MCF 10A (cell line): Measurements from ENCODE around the gene GULP1. TPM values are rescaled to one million over a fixed set of nuclear protein-coding genes. Genes with fewer than 3 reads are reported as not detected.

ENCODE experiments used
- BruUV-seq: library from RNA; stranded (reverse); fragments of 400-500 nt; replicated peaks from 2 replicates; lab custom pipeline; 2021; lab: Mats Ljungman, UMichigan
- CTCF ChIA-PET: fragments of 300-600 bp; sonication (Branson Sonifier 250); formaldehyde crosslinking; extraction: SDS; loops from one replicate; lab custom pipeline; 2021; ENCODE audit warnings: antibody characterized with exemption, inconsistent platforms; lab: Yijun Ruan, JAX
- POLR2A ChIA-PET: fragments of 300-600, 350-650 bp; sonication (Branson Sonifier 250); formaldehyde crosslinking; extraction: SDS; loops from one replicate; lab custom pipeline; 2020; ENCODE audit warnings: antibody characterized with exemption, inconsistent platforms; lab: Yijun Ruan, JAX
- DNase-seq: peaks from one replicate; pipeline ENCODE4 v3.0.0-alpha.2; 2018; ENCODE audit not compliant: unreplicated experiment
- H3K27ac Mint-ChIP-seq: one replicate; pipeline ENCODE4 v1.8.0; 2022; ENCODE audit warnings: mild to moderate bottlenecking, low read depth, mixed read lengths; ENCODE audit not compliant: unreplicated experiment
- H3K27me3 Mint-ChIP-seq: one replicate; pipeline ENCODE4 v1.8.0; 2022; ENCODE audit warnings: mixed read lengths; ENCODE audit not compliant: insufficient read depth, unreplicated experiment
- H3K36me3 Mint-ChIP-seq: one replicate; pipeline ENCODE4 v1.8.0; 2022; ENCODE audit warnings: mild to moderate bottlenecking, moderate library complexity, mixed read lengths; ENCODE audit not compliant: insufficient read depth, unreplicated experiment
- H3K4me1 Mint-ChIP-seq: one replicate; pipeline ENCODE4 v1.8.0; 2022; ENCODE audit warnings: mixed read lengths; ENCODE audit not compliant: insufficient read depth, unreplicated experiment
- H3K4me3 Mint-ChIP-seq: one replicate; pipeline ENCODE4 v1.8.0; 2022; ENCODE audit warnings: mild to moderate bottlenecking, moderate library complexity, mixed read lengths; ENCODE audit not compliant: unreplicated experiment
- H3K9me3 Mint-ChIP-seq: one replicate; pipeline ENCODE4 v1.8.0; 2022; ENCODE audit warnings: mixed read lengths; ENCODE audit not compliant: unreplicated experiment
- CTCF ChIP-seq: fragments of 200-600 bp; IDR thresholded peaks from one replicate; pipeline ENCODE4 v1.8.0; 2022; ENCODE audit warnings: antibody characterized with exemption, mild to moderate bottlenecking; ENCODE audit not compliant: unreplicated experiment
- intact Hi-C: fragments of 100-400 bp; cut with micrococcal nuclease; formaldehyde crosslinking; loops from 2 replicates; pipeline ENCODE4 v1.14.1; 2022
- total RNA-seq: library from RNA; stranded (reverse); gene quantifications from 2 replicates; pipeline ENCODE4 v1.2.3, GENCODE V29; 2022

Gene GULP1
- total RNA-seq, 1 experiment from 2014 or later, result 4.2 TPM

GRCh38 chr2:188474316-188474715, 182.6 kb downstream of the GULP1 start:
- intact Hi-C loops, result no loop called here
- no peak for TF ChIP-seq CTCF
- BruUV-seq, result no TSS peak
- ChIA-PET POLR2A (no interaction called here), CTCF (no interaction called here)
- DNase-seq, result no peak
- H3K4me3 Mint-ChIP-seq, result no peak overlapping the region
- H3K36me3 Mint-ChIP-seq, result no peaks in the 10 kb centered on the region
- H3K9me3 Mint-ChIP-seq, result peaks cover 7% of the 10 kb centered on the region
- no peak overlapping the region for H3K27ac Mint-ChIP-seq
- no peaks in the 10 kb centered on the region for H3K27me3 Mint-ChIP-seq
- H3K4me1 Mint-ChIP-seq, result no peaks in the 10 kb centered on the region

GRCh38 chr2:188475945-188476344, 184.3 kb downstream of the GULP1 start:
- Mint-ChIP-seq H3K4me3 (no peak overlapping the region), H3K36me3 (no peaks in the 10 kb centered on the region)
- TF ChIP-seq CTCF, result no peak

GRCh38 chr2:188477564-188478103, 186.0 kb downstream of the GULP1 start:
- Mint-ChIP-seq H3K9me3 (no peaks in the 10 kb centered on the region), H3K4me1 (no peaks in the 10 kb centered on the region), H3K27ac (no peak overlapping the region), H3K27me3 (no peaks in the 10 kb centered on the region), H3K4me3 (no peak overlapping the region), H3K36me3 (no peaks in the 10 kb centered on the region)
- CTCF ChIA-PET, result no interaction called here
- no peak for TF ChIP-seq CTCF
- POLR2A ChIA-PET, result interaction anchor here (1.2 kb wide), 1 partner anchor 13 kb away, joined by 3 read pairs; no protein-coding TSS in a partner anchor
- BruUV-seq, result no TSS peak
- DNase-seq, result no peak
- intact Hi-C loops, result no loop called here

More at GRCh38 chr2:188475945-188476344, 184.3 kb downstream of the GULP1 start:
- no peak overlapping the region for H3K27ac Mint-ChIP-seq
- BruUV-seq, result no TSS peak
- ChIA-PET CTCF (no interaction called here), POLR2A (no interaction called here)
- no peaks in the 10 kb centered on the region for H3K27me3 Mint-ChIP-seq
- H3K9me3 Mint-ChIP-seq, result no peaks in the 10 kb centered on the region
- peak; percentile 7 for DNase-seq
- intact Hi-C loops, result no loop called here
- H3K4me1 Mint-ChIP-seq, result no peaks in the 10 kb centered on the region

GRCh38 chr2:188478724-188479123, 187.1 kb downstream of the GULP1 start:
- Mint-ChIP-seq H3K9me3 (no peaks in the 10 kb centered on the region), H3K36me3 (no peaks in the 10 kb centered on the region), H3K27ac (no peak overlapping the region), H3K4me1 (no peaks in the 10 kb centered on the region), H3K27me3 (no peaks in the 10 kb centered on the region), H3K4me3 (no peak overlapping the region)
- no peak for DNase-seq
- TF ChIP-seq CTCF, result no peak
- intact Hi-C loops, result no loop called here
- CTCF ChIA-PET, result no interaction called here
- BruUV-seq, result no TSS peak
- POLR2A ChIA-PET, result no interaction called here
